Stimulated activated CD8-positive, alpha-beta memory T cell treated with anti-CD3 and anti-CD28 coated beads, Interleukin-2, amount 100 ng/mL, for 1 hour (primary cell): ENCODE measurements around the gene TRIP12.
"Not testable (repeated sequence)": the region's sequence is repeated elsewhere in the genome, so short reads cannot be mapped to it uniquely, and the experiment has no call there.

Experiments used
- DNase-seq, 2 donors: peaks; one replicate each; pipeline ENCODE4 v3.0.0-alpha.2; 2020; ENCODE audit warnings: low read depth in 2 of 2

TRIP12 gene

DNA sequence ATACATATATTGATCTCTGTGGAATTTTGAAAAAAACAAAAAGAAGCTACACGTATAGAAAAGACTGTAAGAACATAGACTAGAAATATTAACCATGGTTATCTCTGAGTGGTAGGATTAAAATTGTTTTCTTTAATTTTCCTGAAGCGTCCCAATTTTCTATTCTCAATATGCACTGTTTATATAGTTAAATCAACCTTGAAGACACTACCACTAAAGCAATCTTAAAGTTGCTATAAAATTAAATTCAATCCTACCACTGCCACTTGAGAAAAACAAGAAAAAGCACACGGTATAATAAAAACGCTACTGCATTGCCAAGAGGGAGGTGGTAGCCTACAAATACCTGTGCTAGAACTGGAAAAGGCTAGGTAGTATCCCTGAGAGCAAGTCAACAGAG lies 47.2 kb downstream of the TRIP12 start:
- no peak for DNase-seq

DNA sequence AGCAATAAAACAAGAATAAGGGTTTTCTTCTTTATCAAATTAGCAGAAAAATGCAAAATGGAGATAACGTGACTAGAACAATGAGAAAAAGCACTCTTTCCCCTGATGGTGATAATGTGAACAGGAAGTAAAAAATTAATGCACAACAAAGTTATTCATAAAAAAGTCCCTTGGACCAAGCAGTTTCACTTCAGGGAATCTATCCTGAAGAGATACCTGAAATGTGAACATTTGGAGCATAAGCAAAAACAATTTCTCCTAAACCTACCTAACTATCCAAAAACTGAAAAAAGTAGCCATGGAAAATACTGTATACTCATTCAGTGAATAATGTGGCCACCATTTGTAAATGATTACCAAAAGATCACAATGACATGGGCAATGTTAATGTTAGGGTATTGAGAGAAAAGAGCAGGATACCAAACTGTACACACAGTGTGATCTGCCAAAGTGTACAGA lies 48.7 kb downstream of the TRIP12 start:
- no peak for DNase-seq

DNA sequence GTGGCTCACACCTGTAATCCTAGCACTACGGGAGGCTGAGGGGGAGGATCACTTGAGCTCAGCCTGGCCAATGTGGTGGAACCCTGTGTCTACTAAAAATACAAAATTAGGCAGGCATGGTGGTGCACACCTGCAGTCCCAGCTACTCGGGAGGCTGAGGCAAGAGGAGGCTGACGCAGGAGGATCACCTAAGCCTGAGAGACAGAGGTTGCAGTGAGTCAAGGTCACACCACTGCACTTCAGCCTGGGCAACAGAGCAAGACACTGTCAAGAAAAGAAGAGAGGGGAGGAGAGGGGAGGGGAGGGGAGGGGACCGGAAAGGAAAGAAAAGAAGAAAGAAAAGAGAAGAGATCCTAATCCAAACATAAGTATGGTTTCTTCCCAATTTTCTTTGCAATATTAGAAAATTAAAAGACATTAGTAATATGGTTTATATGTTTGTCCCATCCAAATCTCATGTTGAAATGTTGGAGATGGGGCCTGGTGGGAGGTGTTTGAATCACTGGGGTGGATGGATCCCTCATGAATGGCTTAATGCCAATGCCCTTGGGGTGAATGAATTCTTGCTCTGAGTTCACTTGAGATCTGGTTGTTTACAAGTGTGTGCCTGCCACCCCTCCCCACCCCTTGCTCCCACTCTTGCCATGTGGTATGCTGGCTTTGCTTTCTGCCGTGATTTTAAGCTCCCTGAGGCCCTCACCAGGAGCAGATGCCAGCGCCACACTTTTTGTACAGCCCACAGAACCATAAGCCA lies 50.7 kb downstream of the TRIP12 start:
- no peak for DNase-seq

DNA sequence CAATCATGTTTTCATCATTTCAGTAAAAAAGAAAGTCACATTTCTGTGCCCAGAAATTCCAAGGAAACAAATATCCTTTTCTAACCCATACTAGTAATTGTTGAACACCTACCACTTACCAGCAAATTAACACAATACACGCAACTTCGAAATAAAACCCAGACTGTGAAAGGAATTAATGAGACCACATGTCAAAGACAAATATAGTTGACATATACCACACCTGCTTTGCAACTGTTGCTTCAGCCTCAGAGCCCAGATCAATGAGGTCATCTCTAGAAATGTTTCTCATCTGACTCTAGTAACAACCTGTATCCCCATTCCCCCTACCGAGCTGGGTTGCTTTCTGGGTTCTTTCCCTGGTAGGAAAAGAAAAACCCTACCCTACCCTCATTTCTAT lies 52.6 kb downstream of the TRIP12 start:
- DNase-seq = no peak

DNA sequence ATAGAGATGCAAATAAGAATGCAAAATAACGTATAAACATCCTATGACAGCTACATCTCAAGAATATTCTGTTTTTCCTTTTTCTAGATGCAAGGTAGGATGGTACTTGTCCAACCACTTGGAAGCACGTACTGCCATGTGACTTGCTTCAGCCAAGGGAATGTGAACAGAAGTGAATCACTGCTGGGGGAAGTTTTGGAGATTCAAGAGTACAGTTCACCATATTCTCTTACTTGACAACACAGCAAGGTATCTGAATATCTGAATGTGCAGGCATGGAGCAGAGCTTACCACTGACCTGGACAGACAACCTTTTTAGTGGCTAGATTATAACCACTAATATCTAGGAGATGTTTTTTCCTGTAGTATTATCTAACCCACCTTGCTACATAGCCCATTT lies 53.0 kb downstream of the TRIP12 start:
- DNase-seq = no peak

DNA sequence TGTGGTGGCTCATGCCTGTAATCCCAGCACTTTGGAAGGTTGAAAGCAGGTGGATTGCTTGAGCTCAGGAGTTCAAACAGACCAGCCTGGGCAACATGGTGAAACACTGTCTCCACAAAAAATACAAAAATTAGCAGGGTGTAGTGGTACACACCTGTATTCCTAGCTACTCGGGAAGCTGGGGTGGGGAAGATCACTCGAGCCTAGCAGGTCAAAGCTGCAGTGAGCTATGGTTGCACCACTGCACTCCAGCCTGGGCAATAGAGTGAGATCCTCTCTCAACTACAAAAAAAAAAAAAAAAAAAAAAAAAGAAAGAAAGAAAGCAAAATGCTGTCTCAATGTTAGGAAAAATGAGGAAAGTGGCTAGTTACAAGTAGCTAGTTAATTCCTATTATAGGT lies 56.8 kb downstream of the TRIP12 start:
- no peak for DNase-seq

DNA sequence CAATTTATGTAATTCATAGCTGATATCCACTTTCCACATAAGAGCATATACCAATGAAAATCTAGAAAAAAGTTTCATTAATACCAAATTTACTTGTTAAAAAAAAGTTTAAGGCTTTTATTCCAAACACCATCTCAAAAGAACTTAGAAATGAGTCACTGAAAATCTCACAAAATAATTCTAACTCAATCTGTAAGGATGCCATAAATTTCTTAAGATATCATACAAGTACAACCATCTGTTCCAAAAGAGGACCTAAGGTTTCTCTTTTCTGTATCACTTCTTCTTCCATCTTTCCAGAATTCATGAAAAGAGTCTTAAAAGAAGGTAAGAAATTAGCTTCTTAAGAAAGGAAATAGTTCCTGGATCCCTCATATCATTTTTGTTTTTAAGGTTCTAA lies 60.4 kb downstream of the TRIP12 start:
- DNase-seq = no peak

DNA sequence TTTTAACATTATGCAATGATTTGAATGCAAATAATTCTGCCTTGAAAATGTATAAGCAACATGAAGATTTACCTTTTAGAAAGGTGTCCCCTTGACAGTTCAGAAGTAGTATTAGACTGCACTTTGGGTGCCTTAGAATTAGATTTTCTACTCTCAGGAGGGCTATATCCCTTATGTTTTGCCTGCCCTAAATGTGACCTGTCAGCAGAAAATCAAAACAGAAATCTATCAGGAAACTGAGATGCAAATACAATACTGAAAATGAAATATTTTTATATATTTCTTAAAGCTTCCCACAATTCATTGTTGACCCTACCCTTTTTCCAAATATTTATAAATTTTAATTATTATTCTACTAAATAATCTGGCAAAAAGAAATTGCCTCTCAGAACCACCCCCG lies 61.5 kb downstream of the TRIP12 start:
- no peak for DNase-seq

DNA sequence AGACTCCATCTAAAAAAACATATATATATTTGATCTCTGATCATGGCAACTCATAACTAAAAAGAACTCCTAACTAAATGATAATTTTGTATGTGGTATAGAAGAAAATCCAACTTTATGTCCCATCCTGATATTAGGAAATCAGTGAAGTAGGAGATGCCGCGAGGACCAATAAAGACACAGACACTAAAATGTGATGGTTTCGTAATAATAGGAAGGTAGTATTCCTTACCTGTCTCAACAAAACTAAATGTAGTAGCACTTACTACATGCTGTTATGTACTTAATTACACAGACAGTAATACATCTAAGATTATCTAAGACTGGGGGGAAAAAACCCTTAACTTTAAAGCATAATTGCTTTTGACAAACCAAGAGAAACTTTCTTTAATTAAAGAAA lies 63.5 kb downstream of the TRIP12 start:
- no peak for DNase-seq

DNA sequence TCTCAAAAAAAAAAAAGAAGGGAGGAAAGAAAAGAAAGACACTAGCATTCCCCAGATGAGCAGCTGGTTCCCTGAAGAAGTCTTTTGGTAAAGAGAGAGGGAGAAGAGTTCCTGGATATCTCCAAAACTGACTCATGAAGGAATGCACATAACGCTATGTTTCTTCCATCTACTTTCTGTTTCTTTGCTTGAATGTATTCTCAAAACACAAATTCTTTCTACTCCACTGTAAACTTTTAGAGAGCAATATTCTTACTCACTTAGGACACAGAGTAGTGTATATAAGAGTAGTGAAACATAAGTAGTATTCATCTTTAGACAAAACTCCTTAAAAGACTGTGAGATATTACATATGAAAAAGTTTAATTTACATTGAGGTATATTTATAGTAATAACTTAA lies 64.2 kb downstream of the TRIP12 start:
- no peak for DNase-seq

DNA sequence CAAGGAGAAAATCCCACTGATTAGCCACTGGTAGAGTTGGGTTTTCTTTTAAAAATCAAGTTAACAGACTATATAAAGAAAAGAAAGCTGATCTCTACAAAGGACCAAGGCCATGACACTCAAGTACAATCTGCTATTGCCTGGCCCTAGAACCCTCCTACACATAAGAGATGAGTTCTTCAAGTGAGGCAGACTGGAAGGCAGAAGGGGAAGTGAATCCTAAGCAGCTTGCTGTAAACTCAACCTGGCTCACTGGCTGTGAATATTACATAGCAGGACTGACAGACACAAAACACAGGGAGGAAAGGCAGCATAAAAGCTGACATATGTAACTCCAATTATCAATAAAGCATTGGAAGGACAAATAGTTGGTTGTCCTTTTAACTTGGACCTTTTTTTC lies 65.4 kb downstream of the TRIP12 start:
- DNase-seq = no peak

DNA sequence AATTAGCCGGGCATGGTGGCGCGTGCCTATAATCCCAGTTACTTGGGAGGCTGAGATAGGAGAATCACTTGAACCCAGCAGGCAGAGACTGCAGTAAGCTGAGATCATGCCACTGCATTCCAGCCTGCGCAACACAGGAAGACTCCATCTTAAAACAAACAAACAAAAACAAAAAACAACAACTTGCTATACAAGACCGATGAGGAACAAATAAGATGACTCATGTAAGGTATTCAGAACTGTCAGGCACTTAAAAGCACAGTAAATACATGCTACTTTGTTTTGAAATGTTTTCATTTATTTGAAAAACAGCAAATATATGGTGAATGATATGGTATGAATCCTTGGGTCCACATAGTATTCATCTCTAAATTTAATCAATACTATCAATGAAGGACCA lies 66.7 kb downstream of the TRIP12 start:
- DNase-seq = no peak

DNA sequence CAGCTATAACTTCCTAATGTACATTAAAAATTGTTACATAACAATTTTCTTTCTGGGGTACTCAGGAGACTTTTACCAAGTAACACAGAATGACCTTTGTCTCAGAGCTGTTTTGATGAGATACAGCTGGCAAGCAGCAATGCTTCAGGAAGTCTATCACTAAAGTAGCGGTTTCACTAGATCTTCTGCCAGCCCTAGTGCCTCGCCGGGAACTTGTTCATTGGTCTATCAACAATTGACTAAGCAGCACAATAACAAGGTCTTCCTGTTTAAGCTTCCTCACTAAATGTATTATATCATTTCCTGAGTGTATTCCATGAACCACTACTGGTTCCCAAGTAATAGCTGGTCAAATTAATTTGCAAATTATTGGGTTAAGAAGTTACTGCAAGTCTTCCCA lies 69.2 kb downstream of the TRIP12 start:
- peak; percentile 11 to 33 for DNase-seq

DNA sequence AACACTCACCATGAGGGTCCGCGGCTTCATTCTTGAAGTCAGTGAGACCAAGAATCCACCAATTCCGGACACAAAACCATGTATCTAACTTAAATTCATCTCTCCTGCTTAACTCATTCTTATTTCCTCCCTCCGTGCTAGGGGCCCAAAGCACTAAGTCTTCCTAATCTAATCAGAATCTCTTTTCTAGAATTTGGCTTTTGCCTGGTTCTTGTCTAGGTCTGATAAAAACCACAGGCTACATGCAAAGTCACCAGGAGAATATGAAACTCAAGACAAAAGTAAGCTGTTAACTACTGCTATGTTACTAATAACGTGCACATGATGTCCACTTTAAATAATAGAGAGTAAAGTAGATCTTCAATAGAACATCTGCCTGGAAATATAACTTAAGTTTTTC lies 69.9 kb downstream of the TRIP12 start:
- DNase-seq = no peak

DNA sequence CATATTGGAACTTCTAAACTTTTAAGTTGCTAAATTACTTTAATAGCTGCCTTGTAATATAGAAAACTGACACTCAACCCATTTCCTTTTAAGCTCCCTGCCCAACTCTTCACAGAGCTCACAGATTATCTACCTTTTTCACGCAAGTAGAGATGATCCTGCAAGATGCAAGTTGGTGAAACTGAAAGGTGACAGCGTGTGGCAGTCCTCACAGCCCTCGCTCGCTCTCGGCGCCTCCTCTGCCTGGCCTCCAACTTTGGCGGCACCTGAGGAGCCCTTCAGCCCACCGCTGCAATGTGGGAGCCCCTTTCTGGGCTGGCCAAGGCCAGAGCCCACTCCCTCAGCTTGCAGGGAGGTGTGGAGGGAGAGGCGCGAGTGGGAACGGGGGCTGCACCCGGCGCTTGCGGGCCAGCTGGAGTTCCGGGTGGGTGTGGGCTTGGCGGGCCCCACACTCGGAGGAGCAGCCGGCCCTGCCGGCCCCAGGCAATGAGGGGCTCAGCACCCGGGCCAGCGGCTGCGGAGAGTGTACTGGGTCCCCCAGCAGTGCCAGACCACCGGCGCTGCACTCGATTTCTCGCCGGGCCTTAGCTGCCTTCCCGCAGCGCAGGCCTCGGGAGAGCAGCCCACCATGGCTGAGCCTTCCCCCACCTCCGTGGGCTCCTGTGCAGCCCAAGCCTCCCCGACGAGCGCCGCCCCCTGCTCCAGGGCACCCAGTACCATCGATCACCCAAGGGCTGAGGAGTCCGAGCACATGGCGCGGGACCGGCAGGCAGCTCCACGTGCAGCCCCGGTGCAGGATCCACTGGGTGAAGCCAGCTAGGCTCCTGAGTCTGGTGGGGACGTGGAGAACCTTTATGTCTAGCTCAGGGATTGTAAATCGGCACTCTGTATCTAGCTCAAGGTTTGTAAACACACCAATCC lies 71.2 kb downstream of the TRIP12 start:
- not testable (repeated sequence) for DNase-seq

DNA sequence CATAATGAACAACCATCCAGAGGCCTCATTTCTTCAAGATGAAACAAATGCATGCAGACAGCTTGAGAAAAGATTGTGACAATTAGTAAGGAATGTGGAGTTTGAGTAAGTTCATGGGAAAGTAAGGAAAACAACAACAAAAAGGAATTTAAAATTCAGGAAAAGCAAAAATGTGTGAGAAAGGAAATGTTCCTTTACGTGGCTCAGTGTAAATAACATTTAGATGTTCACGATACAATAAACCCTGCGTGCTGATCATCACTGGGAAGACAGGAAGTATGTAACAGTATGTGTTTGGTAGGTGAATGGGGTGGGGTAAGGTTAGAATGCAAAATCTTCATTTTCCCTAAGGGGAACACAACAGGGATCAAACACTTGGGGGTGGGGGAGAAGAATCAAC lies 72.7 kb downstream of the TRIP12 start:
- no peak for DNase-seq

DNA sequence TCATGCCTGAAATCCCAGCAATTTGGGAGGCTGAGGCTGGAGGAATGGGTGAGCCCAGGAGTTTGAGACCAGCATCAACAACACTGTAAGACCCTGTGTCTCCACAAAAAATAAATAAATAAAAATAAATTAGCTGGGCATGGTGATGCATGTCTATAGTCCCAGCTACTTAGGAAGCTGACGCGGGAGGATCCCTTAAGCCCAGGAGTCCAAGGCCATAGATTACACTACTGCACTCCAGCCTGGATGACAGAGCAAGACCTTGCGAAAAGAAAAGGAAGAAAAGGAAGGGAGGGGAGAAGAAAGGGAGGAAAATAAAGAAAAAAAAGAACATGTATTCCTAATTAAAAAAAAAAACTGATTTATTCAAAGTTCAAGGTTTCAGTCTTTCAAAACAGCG lies 78.2 kb downstream of the TRIP12 start:
- no peak for DNase-seq

DNA sequence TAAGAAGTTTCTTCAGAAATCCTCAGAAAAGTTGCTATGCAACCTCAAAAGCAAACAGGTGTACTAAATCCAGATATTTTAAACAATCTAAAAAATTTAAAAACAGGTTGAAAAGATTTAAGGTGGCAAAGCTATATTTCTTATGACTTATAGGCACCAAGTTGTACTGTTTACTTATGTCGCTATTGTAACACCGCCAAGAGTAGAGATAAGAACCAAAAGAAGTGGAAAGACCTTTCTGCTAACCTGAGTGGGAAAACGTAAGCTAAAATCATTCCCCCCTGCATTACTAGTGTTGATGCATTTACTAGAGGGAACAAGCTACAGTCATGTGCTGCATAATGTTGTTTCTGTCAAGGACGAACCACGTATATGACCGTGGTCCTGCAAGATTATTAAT lies 83.1 kb downstream of the TRIP12 start:
- DNase-seq = no peak

DNA sequence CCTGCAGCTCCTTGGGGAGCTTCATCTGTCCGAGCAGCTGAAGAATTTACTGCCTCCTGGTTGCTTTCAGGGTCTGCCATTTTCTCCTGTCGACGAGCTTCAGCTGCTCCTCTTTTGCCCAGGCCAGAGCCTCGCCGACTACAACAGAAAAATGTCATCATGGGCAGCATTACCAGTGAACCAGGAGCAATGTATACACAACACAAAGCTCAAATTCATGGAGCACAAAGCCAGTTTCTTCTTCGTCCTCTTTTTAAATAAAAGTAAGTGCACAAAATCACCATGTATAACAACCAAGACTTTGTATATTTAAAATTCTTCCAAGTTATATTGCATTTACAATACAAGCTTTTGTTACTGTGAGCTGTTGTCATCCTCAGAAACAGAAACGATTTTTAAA lies 85.0 kb downstream of the TRIP12 start:
- DNase-seq = no peak

DNA sequence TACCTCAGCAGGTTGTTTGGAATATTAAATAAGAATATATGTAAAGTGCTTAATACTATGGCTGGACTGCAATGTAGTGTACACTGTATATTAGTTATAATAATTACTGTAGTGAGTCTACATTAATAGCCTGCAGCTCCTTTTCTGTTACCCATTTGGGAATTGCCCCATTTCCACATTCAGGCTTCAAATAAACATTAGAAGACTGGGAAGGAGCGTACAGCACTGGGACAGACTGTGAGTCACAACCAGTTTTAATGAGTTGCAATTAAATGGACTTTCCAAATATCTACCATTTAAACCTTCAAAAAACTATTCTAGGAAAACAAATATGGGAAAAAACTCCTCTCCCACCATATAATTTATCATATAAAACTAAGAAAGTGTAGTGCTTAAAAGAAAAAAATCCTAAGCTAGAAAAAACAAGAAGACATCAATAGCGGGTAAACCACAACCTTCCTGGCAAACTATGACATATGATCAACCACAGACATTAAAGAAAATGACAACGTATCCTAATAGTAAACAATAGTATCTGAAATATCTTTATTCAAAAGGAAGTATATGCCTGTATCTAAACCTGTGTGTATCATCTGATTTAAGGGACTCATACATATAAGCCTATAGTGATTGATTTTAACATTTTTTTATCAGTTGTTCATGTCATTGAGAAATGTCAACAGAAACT lies 86.1 kb downstream of the TRIP12 start:
- no peak for DNase-seq

DNA sequence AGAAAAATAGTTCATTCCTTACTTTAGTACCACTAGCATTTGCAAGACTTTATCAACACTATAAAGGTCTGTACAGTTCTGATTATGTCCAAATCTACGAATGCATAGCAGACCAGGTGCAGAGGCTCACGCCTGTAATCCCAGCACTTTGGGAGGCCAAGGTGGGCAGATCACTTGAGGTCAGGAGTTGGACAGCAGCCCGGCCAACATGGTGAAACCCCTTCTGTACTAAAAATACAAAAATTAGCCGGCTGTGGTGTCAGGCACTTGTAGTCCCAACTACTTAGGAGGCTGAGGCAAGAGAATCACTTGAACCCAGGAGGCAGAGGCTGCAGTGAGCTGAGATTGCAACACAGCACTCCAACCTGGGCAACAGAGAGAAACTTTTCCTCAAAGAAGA lies 87.4 kb downstream of the TRIP12 start:
- not testable (repeated sequence) for DNase-seq

DNA sequence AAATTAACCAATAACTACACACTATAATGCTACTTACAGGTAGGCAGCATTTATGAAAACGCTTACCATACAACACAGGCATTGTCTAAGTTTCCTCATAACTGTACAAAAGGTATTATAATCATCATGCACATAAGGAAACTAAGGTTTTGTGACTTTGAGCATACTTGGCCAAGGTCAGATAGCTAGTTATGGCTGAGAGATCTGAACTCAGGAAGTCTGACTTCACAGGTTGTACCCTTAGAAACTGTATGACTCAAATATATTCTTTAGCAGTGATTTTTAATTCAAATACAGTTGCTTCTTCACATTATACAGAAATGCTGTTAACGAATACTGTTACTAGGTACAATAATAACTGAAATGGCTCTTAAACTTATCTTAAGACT lies 89.3 kb downstream of the TRIP12 start:
- DNase-seq = no peak
